ENCODE measurements around the gene SMAD9. TPM values are rescaled to one million over a fixed set of nuclear protein-coding genes. Genes with fewer than 3 reads are reported as not detected.

Gene SMAD9
- total RNA-seq, 2 experiments from 2014 or later, result not detected

DNA sequence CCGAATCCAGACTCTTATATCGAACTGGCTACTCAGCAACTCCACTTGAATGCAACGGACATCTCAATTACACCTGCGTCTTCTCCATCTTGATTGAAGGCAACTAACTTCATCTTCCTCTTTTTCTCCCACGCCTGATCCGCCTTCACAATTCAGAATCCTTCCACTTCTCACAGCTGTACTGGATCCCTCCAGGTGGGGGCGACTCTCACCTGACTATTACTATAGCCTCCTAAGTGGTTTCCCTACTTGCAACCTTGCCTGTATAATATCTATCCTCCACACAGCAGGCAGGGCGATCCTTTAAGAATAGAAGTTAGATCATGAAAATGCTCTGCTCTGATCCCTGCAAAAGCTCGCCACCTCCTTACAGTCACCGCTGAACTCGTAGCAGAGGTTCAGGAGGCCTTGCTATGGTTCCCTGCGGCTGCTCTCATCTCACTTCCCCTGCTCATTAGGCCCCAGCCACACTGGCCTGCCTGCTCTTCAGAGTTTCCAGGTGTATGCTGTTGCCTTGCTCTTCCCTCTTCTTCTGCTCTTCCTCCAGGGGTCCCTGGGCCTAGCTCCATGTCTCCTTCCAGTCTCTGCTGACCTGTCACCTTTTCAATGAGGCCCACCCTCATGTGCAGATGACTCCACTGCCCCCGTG is 69.1 kb downstream of the SMAD9 start:
- ATAC-seq (no peak), DNase-seq (peak; percentile 29)
- ChIA-PET CTCF (interaction anchor here (2.2 kb wide), 1 partner anchor 130 kb away, joined by 12 read pairs; no protein-coding TSS in a partner anchor), POLR2A (no interaction called here)
- H3K4me3 Mint-ChIP-seq, result no peak overlapping the region
- H3K4me1 Mint-ChIP-seq (ENCODE audit: low read depth), result no peaks in the 10 kb centered on the region
- H3K27me3 Mint-ChIP-seq (ENCODE audit: low read depth), result no peaks in the 10 kb centered on the region
- H3K27ac Mint-ChIP-seq, result no peak overlapping the region
- no peaks in the 10 kb centered on the region for H3K36me3 Mint-ChIP-seq (ENCODE audit: low read depth)
- H3K9me3 Mint-ChIP-seq (ENCODE audit: insufficient read depth), result no peaks in the 10 kb centered on the region

DNA sequence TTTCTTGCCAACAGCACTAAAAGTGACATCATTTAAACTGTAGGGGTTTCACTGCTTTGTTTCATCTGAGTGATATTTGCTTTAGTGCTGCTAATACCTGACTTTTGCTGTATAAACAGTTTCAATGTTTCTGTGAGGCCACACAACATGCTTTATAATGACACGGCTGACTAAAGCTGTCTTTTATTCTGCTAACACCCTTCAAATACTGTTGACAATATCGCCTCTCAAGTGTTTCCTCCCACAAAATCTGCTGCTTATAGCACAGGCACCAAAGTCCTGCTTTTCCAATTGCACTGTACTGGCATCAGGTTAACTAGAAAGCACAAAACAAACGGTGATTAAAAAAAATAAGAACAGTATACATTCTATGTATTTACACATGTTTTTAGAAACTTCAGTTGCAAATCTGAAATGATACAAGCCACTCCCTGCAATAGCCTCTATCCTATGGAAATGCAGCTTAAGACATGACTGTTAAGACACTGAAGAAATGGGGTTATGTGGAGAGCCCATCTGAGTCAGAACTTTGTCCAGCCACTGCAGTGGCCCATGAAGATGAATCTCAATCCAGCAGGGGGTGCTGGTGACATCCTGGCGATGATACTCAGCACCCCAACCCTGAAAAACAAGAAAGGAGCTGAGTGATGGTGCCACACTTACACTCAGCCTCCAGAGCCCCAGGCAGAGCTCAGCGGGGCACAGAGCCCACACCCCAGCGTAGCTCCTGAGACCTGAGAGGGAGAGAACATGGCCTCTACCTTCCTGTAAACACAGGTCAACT is 71.6 kb downstream of the SMAD9 start:
- H3K4me3 Mint-ChIP-seq, result no peak overlapping the region
- H3K27me3 Mint-ChIP-seq (ENCODE audit: low read depth), result no peaks in the 10 kb centered on the region
- H3K36me3 Mint-ChIP-seq (ENCODE audit: low read depth), result no peaks in the 10 kb centered on the region
- DNase-seq, result no peak
- no peaks in the 10 kb centered on the region for H3K4me1 Mint-ChIP-seq (ENCODE audit: low read depth)
- H3K27ac Mint-ChIP-seq, result no peak overlapping the region
- CTCF ChIA-PET, result interaction anchor here (1.1 to 1.6 kb wide), 5 partner anchors 9 to 134 kb away, joined by 3 to 6 read pairs (median 3); no protein-coding TSS in a partner anchor
- ATAC-seq, result peak; percentile 44
- POLR2A ChIA-PET, result no interaction called here
- H3K9me3 Mint-ChIP-seq (ENCODE audit: insufficient read depth), result no peaks in the 10 kb centered on the region

DNA sequence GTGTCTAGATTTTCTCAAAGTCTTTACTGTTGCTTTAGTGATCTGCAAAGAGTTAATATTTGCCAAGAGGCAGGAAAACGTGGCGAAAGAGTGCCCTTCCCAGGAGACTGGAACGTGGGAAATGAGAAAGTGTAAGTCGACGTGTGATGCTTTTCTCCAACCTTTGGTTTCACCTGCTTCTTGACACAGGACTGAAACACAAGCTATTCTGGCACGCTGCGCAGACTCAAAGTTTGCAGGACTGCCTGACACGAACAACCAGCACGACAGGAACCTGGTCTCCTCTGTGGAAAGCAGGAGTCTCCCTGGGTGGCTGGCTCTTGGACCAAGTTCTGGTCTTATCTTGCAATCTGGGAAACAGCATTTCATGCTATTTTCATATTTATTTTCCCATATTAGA is 72.4 kb downstream of the SMAD9 start:
- H3K27ac Mint-ChIP-seq, result no peak overlapping the region
- no peaks in the 10 kb centered on the region for H3K27me3 Mint-ChIP-seq (ENCODE audit: low read depth)
- DNase-seq, result no peak
- no peaks in the 10 kb centered on the region for H3K9me3 Mint-ChIP-seq (ENCODE audit: insufficient read depth)
- ChIA-PET CTCF (interaction anchor here (1.1 kb wide), 1 partner anchor 11 kb away, joined by 6 read pairs; no protein-coding TSS in a partner anchor), POLR2A (no interaction called here)
- H3K4me3 Mint-ChIP-seq, result no peak overlapping the region
- no peaks in the 10 kb centered on the region for H3K4me1 Mint-ChIP-seq (ENCODE audit: low read depth)
- no peaks in the 10 kb centered on the region for H3K36me3 Mint-ChIP-seq (ENCODE audit: low read depth)
- no peak for ATAC-seq

DNA sequence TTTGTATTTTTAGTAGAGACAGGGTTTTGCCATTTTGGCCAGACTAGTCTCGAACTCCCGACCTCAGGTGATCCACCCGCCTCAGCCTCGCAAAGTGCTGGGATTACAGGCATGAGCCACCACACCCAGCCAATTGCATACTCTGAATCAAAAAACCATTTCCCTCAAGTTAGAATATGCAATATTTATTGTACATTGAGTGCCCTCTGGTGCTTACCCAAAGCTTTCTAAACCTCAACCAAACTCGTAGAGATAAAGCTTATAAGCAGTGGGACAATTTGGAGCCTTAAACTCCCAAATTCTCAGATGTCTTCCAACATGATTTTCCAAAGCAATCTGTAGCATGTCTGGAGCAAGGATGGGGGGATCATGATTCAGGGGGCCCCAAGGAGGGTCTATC is 78.6 kb downstream of the SMAD9 start:
- POLR2A ChIA-PET, result no interaction called here
- Mint-ChIP-seq H3K4me3 (no peak overlapping the region), H3K27ac (no peak overlapping the region), H3K27me3 (ENCODE audit: low read depth) (no peaks in the 10 kb centered on the region), H3K36me3 (ENCODE audit: low read depth) (peaks cover 3% of the 10 kb centered on the region), H3K4me1 (ENCODE audit: low read depth) (no peaks in the 10 kb centered on the region), H3K9me3 (ENCODE audit: insufficient read depth) (no peaks in the 10 kb centered on the region)
- ATAC-seq, result no peak
- no peak for DNase-seq
- CTCF ChIA-PET, result interaction anchor here (0.7 to 1.4 kb wide), 3 partner anchors 15 to 26 kb away, joined by 3 to 4 read pairs (median 3); no protein-coding TSS in a partner anchor

DNA sequence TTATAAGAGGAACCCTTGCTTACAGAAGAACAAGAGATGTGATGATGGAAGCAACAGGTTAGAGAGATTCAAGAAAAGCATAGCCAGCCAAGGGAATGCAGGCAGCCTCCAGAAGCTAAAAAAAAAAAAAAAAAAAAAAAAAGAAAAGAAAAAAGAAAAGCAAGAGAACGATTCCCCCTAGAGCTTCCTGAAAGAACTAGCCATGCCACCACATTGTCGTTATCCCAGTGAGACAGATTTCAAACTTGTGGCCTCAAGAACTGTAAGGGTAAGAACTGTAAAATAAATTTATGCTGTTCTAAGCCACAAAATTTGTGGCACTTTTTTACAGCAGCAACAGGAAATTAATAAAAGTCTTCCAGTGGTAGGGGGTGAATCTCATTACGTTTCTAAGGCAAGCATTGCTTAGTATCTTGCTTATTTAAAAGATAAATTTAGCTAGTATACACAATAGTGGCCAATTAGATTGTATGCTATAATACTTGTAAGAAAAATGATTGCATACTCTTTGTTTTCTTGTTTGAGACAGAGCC is 79.3 kb downstream of the SMAD9 start:
- no peaks in the 10 kb centered on the region for H3K9me3 Mint-ChIP-seq (ENCODE audit: insufficient read depth)
- H3K27me3 Mint-ChIP-seq (ENCODE audit: low read depth), result no peaks in the 10 kb centered on the region
- no peaks in the 10 kb centered on the region for H3K4me1 Mint-ChIP-seq (ENCODE audit: low read depth)
- DNase-seq, result no peak
- H3K36me3 Mint-ChIP-seq (ENCODE audit: low read depth), result peaks cover 3% of the 10 kb centered on the region
- ChIA-PET POLR2A (no interaction called here), CTCF (interaction anchor here (1.4 kb wide), 1 partner anchor 15 kb away, joined by 3 read pairs; no protein-coding TSS in a partner anchor)
- ATAC-seq, result no peak
- no peak overlapping the region for H3K27ac Mint-ChIP-seq
- no peak overlapping the region for H3K4me3 Mint-ChIP-seq

DNA sequence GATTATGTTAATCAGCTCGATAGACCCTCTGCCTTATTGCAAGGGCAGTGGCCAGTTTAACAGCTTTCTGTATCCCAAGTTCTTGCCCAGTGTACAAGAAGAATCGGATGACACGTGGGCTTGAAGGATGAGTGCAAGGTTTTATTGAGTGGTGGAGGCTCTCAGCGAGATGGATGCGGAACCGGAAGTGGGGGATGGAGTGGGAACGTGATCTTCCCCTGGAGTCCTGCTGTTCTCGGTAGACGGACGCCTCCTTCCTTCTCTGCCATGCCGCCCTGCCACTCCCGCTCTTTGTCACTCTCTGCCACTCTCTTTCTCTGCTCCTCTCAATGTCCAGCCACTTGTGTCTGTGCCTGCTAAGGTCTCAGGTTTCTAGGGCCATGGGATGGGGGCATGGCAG is 80.1 kb downstream of the SMAD9 start:
- no peaks in the 10 kb centered on the region for H3K27me3 Mint-ChIP-seq (ENCODE audit: low read depth)
- H3K27ac Mint-ChIP-seq, result no peak overlapping the region
- H3K4me1 Mint-ChIP-seq (ENCODE audit: low read depth), result no peaks in the 10 kb centered on the region
- peaks cover 3% of the 10 kb centered on the region for H3K36me3 Mint-ChIP-seq (ENCODE audit: low read depth)
- ChIA-PET CTCF (interaction anchor here (1.3 kb wide), 1 partner anchor 9 kb away, joined by 3 read pairs; no protein-coding TSS in a partner anchor), POLR2A (no interaction called here)
- ATAC-seq (no peak), DNase-seq (no peak)
- no peaks in the 10 kb centered on the region for H3K9me3 Mint-ChIP-seq (ENCODE audit: insufficient read depth)
- H3K4me3 Mint-ChIP-seq, result no peak overlapping the region

DNA sequence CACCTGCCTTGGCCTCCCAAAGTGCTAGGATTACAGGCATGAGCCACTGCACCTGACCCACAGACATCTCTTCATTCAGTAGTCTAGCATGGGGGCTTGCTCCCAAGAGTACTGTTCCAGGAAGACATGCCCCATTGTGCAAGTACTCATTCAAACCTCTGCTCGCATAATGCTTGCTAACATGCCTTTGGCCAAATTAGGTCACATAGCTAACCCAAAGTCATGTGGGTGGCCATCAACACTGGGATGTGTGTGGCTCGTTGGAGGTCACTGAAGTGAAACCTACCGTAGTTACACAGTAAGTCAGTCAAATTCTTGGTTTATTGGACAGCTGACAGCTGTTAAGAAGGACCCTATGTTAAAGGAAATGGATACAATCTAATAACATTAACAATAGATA is 80.8 kb downstream of the SMAD9 start:
- H3K27ac Mint-ChIP-seq, result no peak overlapping the region
- DNase-seq (no peak), ATAC-seq (no peak)
- POLR2A ChIA-PET, result no interaction called here
- no peaks in the 10 kb centered on the region for H3K9me3 Mint-ChIP-seq (ENCODE audit: insufficient read depth)
- no peak overlapping the region for H3K4me3 Mint-ChIP-seq
- H3K36me3 Mint-ChIP-seq (ENCODE audit: low read depth), result peaks cover 3% of the 10 kb centered on the region
- CTCF ChIA-PET, result interaction anchor here (1.3 kb wide), 1 partner anchor 10 kb away, joined by 3 read pairs; no protein-coding TSS in a partner anchor
- H3K27me3 Mint-ChIP-seq (ENCODE audit: low read depth), result no peaks in the 10 kb centered on the region
- H3K4me1 Mint-ChIP-seq (ENCODE audit: low read depth), result no peaks in the 10 kb centered on the region

- Mint-ChIP-seq H3K27me3 (ENCODE audit: low read depth) (no peaks in the 10 kb centered on the region), H3K9me3 (ENCODE audit: insufficient read depth) (no peaks in the 10 kb centered on the region), H3K27ac (peak overlapping the region; percentile 34), H3K4me1 (ENCODE audit: low read depth) (no peaks in the 10 kb centered on the region), H3K4me3 (no peak overlapping the region), H3K36me3 (ENCODE audit: low read depth) (peaks cover 5% of the 10 kb centered on the region)
- no peak for ATAC-seq
- DNase-seq, result no peak
- POLR2A ChIA-PET, result no interaction called here
- CTCF ChIA-PET, result no interaction called here
These were observed 82.5 kb downstream of the SMAD9 start for GRCh38 chr13:36837354-36838092.

DNA sequence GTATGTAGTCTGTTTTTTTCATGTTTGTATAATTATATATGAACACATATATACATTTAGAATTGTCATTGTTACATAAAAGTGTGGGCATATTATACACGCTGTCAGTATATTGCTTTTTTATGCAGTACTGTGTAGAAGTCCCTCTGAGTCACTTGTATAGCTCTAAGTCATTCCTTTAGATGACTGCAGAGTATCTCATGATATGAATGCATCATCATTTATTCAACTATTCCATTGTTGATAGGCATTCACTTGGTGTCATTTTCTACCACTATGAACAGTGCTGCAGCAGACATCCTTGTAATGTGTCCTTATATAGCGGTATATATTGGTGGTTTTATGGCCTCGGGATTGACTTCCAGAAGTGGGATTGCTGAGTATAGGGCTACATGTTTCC is 85.7 kb downstream of the SMAD9 start:
- no peak for ATAC-seq
- DNase-seq, result no peak
- Mint-ChIP-seq H3K27me3 (ENCODE audit: low read depth) (no peaks in the 10 kb centered on the region), H3K9me3 (ENCODE audit: insufficient read depth) (no peaks in the 10 kb centered on the region), H3K36me3 (ENCODE audit: low read depth) (peaks cover 13% of the 10 kb centered on the region), H3K27ac (no peak overlapping the region), H3K4me1 (ENCODE audit: low read depth) (no peaks in the 10 kb centered on the region), H3K4me3 (no peak overlapping the region)
- POLR2A ChIA-PET, result no interaction called here
- CTCF ChIA-PET, result no interaction called here

GRCh38 chr13:36831291-36831690 is 88.7 kb downstream of the SMAD9 start:
- no peak overlapping the region for H3K27ac Mint-ChIP-seq
- DNase-seq, result no peak
- CTCF ChIA-PET, result interaction anchor here (1.1 kb wide), 1 partner anchor 17 kb away, joined by 4 read pairs; no protein-coding TSS in a partner anchor

DNA sequence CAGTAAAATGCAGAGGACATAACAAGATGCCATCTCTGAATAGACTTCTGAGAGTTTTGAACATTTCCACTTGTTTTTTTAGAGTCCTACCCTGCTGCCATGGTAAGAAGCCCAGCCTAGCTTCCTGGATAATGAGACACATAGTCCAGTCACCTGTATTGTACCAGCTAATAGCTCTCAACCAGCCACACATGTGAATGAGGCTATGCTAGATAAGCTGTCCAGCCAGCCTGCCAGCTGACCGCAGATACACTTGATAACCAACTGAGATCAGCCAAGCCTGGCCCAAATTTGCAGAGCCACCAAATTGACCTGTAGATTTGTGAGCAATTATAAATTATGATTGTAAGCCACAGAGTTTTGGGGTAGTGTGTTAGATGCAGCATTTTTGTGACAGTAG is 90.3 kb downstream of the SMAD9 start:
- POLR2A ChIA-PET, result no interaction called here
- CTCF ChIA-PET, result interaction anchor here (0.5 to 1.0 kb wide), 4 partner anchors 9 to 466 kb away, joined by 3 to 4 read pairs (median 3); no protein-coding TSS in a partner anchor

More at GRCh38 chr13:36831291-36831690, 88.7 kb downstream of the SMAD9 start:
- Mint-ChIP-seq H3K4me3 (no peak overlapping the region), H3K36me3 (ENCODE audit: low read depth) (peaks cover 19% of the 10 kb centered on the region), H3K27me3 (ENCODE audit: low read depth) (no peaks in the 10 kb centered on the region), H3K4me1 (ENCODE audit: low read depth) (no peaks in the 10 kb centered on the region), H3K9me3 (ENCODE audit: insufficient read depth) (no peaks in the 10 kb centered on the region)
- ATAC-seq, result no peak
- POLR2A ChIA-PET, result no interaction called here

More for the DNA sequence above, 90.3 kb downstream of the SMAD9 start:
- ATAC-seq (no peak), DNase-seq (no peak)
- no peak overlapping the region for H3K27ac Mint-ChIP-seq
- no peaks in the 10 kb centered on the region for H3K9me3 Mint-ChIP-seq (ENCODE audit: insufficient read depth)
- H3K36me3 Mint-ChIP-seq (ENCODE audit: low read depth), result peaks cover 27% of the 10 kb centered on the region
- H3K4me3 Mint-ChIP-seq, result no peak overlapping the region
- no peaks in the 10 kb centered on the region for H3K27me3 Mint-ChIP-seq (ENCODE audit: low read depth)
- peaks cover 5% of the 10 kb centered on the region for H3K4me1 Mint-ChIP-seq (ENCODE audit: low read depth)
